Measurements from ENCODE around the gene TMPRSS11D.

Gene TMPRSS11D

DNA sequence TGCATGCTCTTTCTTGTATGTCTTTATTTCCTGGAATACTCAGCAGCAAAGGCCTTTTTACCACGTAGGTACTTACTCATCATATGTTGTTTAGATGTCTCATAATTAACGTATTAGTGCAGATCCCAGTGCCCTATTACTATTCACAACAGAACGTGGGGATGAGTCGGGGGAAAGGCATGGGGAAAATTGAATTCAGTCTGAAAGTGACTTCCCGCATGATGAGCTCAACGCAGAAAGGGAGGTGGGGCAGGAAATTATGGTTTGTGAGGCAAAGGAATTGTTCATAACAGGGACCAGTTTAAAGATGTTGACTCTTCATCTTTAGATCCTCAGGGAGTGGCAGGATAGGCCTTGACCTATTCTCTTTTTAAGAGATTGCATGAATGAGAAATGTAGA lies 2.0 kb upstream of the TMPRSS11D start:
- DNase-seq, result no peak

- DNase-seq, result no peak
Measured at GRCh38 chr4:67884701-67885100, 899 bp upstream of the TMPRSS11D start.

DNA sequence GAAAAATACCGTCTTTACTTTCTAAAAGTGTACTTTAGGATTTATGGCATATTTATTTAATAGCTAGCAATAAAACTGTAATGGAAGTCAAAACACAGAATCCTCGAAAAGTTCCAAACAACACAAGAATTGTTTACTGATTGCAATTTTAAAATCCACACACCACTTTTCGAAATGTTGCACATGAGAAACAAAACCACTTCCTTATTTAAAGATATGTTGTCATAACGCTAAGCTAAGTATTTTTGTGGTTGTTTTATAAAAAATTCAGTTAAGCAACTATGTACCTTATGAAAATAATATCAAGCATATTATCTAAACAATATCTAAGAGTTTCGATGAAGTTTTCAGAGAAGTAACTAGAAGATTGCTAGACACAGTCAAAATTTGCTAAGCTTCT lies 344 bp downstream of the TMPRSS11D start:
- DNase-seq, result no peak

DNA sequence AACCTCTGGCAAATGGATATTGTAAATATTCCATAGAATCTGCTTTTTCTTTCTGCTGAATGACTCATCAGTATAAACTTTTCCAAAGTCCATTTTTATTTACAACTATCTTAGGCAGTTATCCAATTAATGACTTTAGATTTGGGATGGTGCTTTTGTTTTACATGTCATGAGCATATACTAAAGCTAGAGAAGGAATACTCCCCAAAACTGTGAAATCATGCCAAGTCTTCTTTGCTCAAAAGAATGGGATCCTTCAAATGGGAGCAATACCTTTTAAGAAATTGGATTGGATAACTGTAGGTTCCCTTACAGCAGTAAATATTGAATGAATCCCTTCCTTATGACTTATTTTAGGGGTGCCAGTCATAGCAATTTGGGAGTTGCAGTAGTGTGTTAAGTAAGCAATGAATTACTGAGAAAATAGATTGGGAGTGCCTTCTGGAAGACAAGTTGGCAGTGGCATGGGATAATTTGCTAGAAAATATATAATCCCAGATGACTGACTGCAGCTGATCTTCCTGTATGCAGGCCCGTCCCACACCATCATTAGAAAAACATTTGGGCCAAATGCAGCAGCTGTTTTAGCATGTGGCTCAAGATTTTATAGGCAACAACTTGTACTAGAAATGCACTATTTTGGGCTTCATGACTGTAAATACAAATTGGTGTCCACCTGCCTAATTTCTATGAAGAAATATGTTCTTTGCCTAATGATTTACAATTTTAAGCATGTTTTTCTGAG lies 2.8 kb downstream of the TMPRSS11D start:
- no peak for DNase-seq

DNA sequence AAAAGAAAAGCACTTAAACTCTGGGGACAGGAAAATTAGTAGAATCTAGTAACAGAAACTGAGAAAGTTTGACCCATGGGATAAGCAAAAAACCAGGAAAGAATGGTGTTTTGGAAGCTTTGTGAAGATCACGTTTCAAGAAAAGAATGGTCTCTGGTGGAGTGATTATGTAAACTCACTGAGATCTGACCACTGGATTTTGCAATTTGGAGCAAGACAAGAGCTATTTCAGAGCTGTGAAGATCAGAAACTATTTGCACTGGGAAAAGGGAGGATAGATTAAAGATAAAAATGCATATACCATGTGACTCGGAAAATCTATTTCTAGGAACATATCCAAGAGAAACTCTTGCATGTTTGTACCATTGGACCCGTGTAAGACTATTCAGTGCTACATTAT lies 4.3 kb downstream of the TMPRSS11D start:
- DNase-seq, result no peak

GRCh38 chr4:67877086-67877485 lies 6.7 kb downstream of the TMPRSS11D start:
- no peak for DNase-seq

- no peak for DNase-seq
Measured at GRCh38 chr4:67874986-67875385, 8.8 kb downstream of the TMPRSS11D start.

DNA sequence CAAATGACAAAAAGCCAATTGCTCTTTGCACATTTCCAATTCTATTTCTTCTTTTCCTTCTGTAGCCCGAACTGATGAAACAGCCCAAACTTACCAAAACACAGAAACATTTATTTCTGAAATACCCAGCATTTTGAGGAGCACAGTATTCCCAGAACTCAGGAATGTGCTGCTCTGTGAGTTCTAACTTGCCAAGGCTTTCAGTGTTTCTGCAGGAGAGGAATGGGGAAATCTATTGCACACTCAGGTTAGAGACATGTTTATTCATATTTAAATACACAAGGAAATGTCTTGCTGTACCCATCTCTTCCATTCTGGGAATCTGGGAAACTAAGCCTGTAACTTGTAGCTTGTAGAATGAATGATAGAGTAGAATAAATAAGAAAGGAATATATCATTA lies 10.7 kb downstream of the TMPRSS11D start:
- no peak for DNase-seq

GRCh38 chr4:67871867-67872266 lies 11.9 kb downstream of the TMPRSS11D start:
- DNase-seq, result peak; percentile 63

DNA sequence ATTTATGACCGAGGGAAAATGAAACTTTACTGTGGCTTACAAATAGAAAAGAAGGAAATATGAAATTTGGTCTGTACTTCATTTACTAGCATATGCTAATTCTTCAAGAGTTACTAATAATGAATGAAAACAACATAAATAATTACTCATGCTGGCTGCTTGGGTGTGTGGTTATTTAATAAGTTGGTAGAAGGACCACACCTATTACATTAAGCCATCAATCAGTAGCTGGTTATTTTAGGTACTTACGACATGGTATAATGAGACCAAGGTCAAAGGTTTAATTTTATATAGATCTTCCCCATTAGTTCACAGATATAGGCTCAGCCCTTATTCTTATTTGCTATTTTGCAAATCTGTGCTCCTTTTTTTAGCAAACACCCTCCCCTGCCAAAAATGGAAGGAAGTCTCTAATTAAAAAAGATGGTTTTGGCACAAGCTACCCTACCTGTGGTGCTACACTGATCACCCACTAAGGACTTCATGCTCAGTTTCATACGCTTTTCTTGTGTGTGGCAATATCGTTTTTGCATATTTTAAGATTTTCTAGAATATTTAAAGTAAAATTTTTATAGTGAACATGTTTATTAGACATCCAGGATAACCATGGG lies 14.1 kb downstream of the TMPRSS11D start:
- no peak for DNase-seq

DNA sequence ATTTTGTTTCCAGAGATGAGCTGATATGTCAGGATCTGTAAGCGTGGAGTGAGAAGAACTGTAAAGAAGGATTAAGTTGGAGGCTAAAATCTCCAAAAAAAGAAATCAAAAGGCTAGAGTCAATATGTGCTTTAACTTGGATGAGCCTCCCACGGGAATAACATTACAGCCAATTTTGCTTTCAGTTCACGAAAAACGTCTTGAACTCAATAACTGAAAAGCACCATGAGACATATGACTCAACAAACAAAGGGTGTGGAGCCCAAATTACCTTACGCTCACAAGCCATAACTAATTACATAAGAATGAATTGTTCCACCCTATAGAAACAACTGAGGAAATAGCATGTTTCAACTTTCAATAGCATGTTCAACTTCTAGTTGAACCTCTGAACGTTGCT lies 22.3 kb downstream of the TMPRSS11D start:
- DNase-seq, result no peak

- peak; percentile 2 for DNase-seq
Measured at GRCh38 chr4:67853336-67853735, 30.5 kb downstream of the TMPRSS11D start.

- DNase-seq, result no peak
Measured at GRCh38 chr4:67820903-67821302, 62.9 kb downstream of the TMPRSS11D start.

GRCh38 chr4:67810011-67810410 lies 73.8 kb downstream of the TMPRSS11D start:
- no peak for DNase-seq

DNA sequence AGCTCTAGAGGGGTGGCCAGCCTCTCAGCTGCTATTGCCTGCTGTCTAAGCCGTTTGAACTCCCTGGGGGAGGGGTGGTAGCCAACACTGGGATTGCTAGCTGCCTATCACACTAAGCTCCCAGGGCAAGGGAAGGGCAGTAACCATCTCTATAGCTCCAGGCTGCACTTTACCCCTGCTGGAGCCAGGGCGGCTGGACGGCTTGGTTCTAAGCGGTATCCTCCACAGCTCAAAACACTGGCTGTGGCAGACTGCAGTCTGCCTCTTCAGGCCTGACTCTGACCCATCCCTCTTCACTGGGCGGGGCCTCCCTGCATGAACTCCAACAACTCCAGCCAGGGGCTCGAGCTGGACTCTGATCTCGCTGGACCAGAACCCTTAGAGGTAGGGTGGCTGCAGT lies 74.3 kb downstream of the TMPRSS11D start:
- no peak for DNase-seq

DNA sequence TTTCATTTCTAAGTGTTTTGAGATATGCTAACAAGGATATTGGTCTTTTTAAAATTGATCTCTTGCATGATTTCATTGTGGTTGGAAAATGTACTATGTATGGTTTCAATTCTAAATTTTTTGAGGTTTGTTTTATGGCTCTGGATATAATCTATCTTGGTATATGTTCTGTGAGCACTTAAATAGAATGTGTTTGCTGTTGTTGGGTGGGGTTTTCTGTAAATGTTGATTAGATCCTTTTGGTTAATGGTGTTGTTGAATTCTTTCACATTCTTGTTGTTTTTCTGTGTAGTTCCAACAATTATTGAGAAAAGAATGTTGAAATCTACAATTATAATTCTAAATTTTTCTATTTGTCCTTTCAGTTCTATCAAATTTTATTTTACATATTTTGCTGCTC lies 87.0 kb downstream of the TMPRSS11D start:
- no peak for DNase-seq

DNA sequence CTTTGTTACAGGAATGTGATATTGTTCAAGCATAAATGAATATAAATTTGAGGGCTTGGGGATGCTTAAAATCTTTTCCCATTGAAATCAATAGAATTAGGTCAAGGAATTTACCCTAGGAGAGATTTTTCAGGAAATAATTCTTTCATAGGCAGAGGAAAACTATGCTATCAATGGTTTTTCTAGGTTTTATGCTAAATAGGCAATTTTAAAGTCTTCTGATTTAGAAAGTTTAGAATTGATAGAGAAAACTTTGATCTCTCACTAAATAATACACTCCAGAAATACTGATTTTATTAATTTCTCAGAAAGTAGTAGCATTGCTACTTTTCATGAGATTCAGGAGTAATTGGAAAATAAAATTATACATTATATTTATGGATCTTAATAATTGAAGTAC lies 93.1 kb downstream of the TMPRSS11D start:
- no peak for DNase-seq

DNA sequence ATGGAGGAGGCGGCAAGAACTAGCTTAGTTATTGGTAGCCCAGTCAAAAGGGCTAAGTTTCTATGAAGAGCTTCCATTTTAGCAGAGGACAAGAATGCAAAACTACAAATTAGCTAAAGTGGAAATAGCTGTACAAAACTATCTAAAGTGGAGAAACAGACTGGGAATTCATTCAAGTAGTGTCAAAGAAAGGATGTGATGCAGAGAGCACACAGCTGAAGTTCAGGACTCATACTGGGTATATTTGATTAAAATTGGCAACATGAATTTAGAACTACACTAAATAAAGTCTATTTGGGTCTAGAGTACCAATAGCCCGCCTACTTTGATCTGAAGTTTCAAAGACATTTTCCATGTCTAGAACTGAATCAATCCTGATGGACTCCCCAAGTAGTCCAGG lies 96.5 kb downstream of the TMPRSS11D start:
- no peak for DNase-seq

GRCh38 chr4:67785528-67785927 lies 98.3 kb downstream of the TMPRSS11D start:
- DNase-seq, result no peak

GRCh38 chr4:67779631-67780030 lies 104.2 kb downstream of the TMPRSS11D start:
- DNase-seq, result no peak

GRCh38 chr4:67776746-67777145 lies 107.1 kb downstream of the TMPRSS11D start:
- peak; percentile 33 for DNase-seq
